Endodermal cell (in vitro differentiated cells): ENCODE data around the gene GYG1. TPM values are rescaled to one million over a fixed set of nuclear protein-coding genes. Genes with fewer than 3 reads are reported as not detected.
A peak's percentile ranks its signal among the peaks of the same experiment; 100 is the strongest.
"Not testable (repeated sequence)": the region's sequence is repeated elsewhere in the genome, so short reads cannot be mapped to it uniquely, and the experiment has no call there.

Experiments used
- DNase-seq: peaks from one replicate; pipeline ENCODE4 v3.0.0-alpha.2; 2017
- H3K27ac ChIP-seq: 2 replicates; pipeline ENCODE4 v1.5.1; 2013; ENCODE audit warnings: mild to moderate bottlenecking, low read depth, low read length, moderate library complexity
- H3K27me3 ChIP-seq: 2 replicates; pipeline ENCODE4 v1.6.1; 2013; ENCODE audit warnings: mild to moderate bottlenecking, low read length, moderate library complexity; ENCODE audit not compliant: insufficient read depth, control insufficient read depth, poor library complexity, severe bottlenecking
- H3K36me3 ChIP-seq: 2 replicates; pipeline ENCODE4 v1.7.0; 2013; ENCODE audit warnings: mild to moderate bottlenecking, low read length, moderate library complexity; ENCODE audit not compliant: control insufficient read depth, insufficient read depth
- H3K4me1 ChIP-seq: one replicate; pipeline ENCODE4 v1.7.0; 2013; ENCODE audit warnings: low read length; ENCODE audit not compliant: control insufficient read depth, insufficient read depth
- H3K4me3 ChIP-seq: 2 replicates; pipeline ENCODE4 v1.5.1; 2013; ENCODE audit warnings: mild to moderate bottlenecking, low read length, moderate library complexity
- H3K9ac ChIP-seq: 2 replicates; pipeline ENCODE4 v1.6.1; 2013; ENCODE audit warnings: mild to moderate bottlenecking, low read length, moderate library complexity; ENCODE audit not compliant: poor library complexity, severe bottlenecking; ENCODE audit errors: extremely low read depth
- H3K9me3 ChIP-seq: 2 replicates; pipeline ENCODE4 v1.6.1; 2013; ENCODE audit warnings: mild to moderate bottlenecking, low read length, moderate library complexity; ENCODE audit not compliant: control insufficient read depth
- H3K27ac Mint-ChIP-seq: 2 replicates; pipeline ENCODE4 v1.8.0; 2020; ENCODE audit warnings: mixed read lengths
- H3K27me3 Mint-ChIP-seq: 2 replicates; pipeline ENCODE4 v1.8.0; 2021; ENCODE audit warnings: mild to moderate bottlenecking, mixed read lengths; ENCODE audit not compliant: insufficient read depth
- H3K36me3 Mint-ChIP-seq: 2 replicates; pipeline ENCODE4 v1.8.0; 2020; ENCODE audit warnings: low read depth, mixed read lengths
- H3K4me1 Mint-ChIP-seq: 2 replicates; pipeline ENCODE4 v1.8.0; 2020; ENCODE audit warnings: mixed read lengths
- H3K4me3 Mint-ChIP-seq: 2 replicates; pipeline ENCODE4 v1.8.0; 2020; ENCODE audit warnings: mild to moderate bottlenecking, moderate library complexity, mixed read lengths
- H3K9me3 Mint-ChIP-seq: 2 replicates; pipeline ENCODE4 v1.8.0; 2020; ENCODE audit warnings: mild to moderate bottlenecking, mixed read lengths
- WGBS, 2 experiments: methylation state at CpG; one replicate each; pipeline versions ENCODE4 v1.1.5 to v1.1.7; 2013; ENCODE audit warnings: missing lambda C conversion rate in 2 of 2, mixed read lengths in 1 of 2; ENCODE audit not compliant: insufficient coverage in 1 of 2, insufficient read length in 1 of 2; 5-methylcytosine and 5-hydroxymethylcytosine counted together
- total RNA-seq, 2 donors: library from RNA; stranded (reverse); fragmentation: NEBNext Ultra II Directional in 1 of 2; extraction: Animal tissue kit (Norgen Biotek cat#: 25700) in 1 of 2; gene quantifications; 2 replicates in 1 of 2; 3 replicates in 1 of 2; pipeline ENCODE4 v1.2.1, GENCODE V29; 2021
- TF ChIP-seq, protein P1 (sequence below): fragments of 200-600 bp; sonication (generic); conservative IDR thresholded peaks from 2 replicates; pipeline ENCODE4 v1.5.0; 2021; ENCODE audit warnings: antibody characterized with exemption, mild to moderate bottlenecking

GYG1 gene
- total RNA-seq, 2 donors from 2014 or later, result 22.2 to 30.6 TPM

DNA sequence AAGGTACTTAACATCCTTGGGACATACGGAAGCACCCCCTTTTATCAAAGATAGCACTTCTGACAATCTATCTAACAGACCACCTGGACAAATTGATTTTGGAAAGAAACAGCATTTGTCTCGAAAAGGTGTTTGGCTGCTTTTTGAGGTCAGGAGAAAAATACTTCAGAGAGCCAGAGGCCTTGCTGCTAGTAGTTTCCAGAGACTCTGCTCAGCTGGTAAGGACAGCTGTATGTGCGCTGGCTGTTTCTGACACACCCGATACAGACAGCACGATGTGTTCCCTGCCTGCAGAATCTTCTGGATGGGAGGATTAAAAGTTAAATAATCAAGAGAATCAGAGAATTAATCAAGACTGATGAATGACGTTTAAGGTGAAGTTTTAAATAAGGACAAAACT is 15.6 kb upstream of the GYG1 start:
- Histone ChIP-seq H3K4me3 (no peak overlapping the region), H3K27ac (no peak overlapping the region), H3K9ac (no peak overlapping the region), H3K27me3 (no peaks in the 10 kb centered on the region), H3K4me1 (no peaks in the 10 kb centered on the region), H3K9me3 (peaks cover 9% of the 10 kb centered on the region), H3K36me3 (no peaks in the 10 kb centered on the region)
- no peaks in the 10 kb centered on the region for H3K27me3 Mint-ChIP-seq
- no peaks in the 10 kb centered on the region for H3K36me3 Mint-ChIP-seq
- no peak overlapping the region for H3K27ac Mint-ChIP-seq
- H3K4me1 Mint-ChIP-seq, result no peaks in the 10 kb centered on the region
- H3K9me3 Mint-ChIP-seq, result peaks cover 4% of the 10 kb centered on the region
- TF ChIP-seq, protein P1, sequence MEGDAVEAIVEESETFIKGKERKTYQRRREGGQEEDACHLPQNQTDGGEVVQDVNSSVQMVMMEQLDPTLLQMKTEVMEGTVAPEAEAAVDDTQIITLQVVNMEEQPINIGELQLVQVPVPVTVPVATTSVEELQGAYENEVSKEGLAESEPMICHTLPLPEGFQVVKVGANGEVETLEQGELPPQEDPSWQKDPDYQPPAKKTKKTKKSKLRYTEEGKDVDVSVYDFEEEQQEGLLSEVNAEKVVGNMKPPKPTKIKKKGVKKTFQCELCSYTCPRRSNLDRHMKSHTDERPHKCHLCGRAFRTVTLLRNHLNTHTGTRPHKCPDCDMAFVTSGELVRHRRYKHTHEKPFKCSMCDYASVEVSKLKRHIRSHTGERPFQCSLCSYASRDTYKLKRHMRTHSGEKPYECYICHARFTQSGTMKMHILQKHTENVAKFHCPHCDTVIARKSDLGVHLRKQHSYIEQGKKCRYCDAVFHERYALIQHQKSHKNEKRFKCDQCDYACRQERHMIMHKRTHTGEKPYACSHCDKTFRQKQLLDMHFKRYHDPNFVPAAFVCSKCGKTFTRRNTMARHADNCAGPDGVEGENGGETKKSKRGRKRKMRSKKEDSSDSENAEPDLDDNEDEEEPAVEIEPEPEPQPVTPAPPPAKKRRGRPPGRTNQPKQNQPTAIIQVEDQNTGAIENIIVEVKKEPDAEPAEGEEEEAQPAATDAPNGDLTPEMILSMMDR, result no peak
- no peak for DNase-seq
- 91 to 98% methylated on average over 4 to 6 of the region's 6 CpGs for WGBS, 2 experiments
- no peak overlapping the region for H3K4me3 Mint-ChIP-seq

DNA sequence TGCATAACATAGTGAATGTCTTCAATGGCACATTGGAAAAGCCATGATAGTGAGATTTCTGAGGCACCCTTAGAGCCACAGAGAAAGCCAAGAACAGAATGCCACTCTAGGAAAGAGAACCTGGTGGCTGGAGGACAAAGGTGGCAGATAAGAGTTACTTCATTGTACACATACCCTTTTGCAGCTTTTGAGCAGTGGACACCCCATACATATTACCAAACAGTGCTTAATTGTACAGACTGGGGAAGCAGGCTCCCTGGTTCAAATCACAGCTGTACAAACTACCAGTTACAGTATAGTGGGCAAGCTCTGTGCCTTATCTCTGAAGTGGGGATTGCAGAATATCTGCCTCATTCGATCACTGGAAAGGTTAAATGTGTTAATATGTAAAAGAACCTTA is 10.1 kb upstream of the GYG1 start:
- Mint-ChIP-seq H3K36me3 (no peaks in the 10 kb centered on the region), H3K27me3 (peaks cover 5% of the 10 kb centered on the region), H3K27ac (no peak overlapping the region), H3K4me3 (no peak overlapping the region), H3K9me3 (no peaks in the 10 kb centered on the region), H3K4me1 (no peaks in the 10 kb centered on the region)
- Histone ChIP-seq H3K36me3 (no peaks in the 10 kb centered on the region), H3K9me3 (no peaks in the 10 kb centered on the region), H3K27ac (no peak overlapping the region), H3K4me1 (no peaks in the 10 kb centered on the region), H3K27me3 (no peaks in the 10 kb centered on the region), H3K4me3 (no peak overlapping the region), H3K9ac (no peak overlapping the region)
- no peak for DNase-seq
- WGBS, 2 experiments, result 97% methylated on average over 1 of the region's 1 CpG; no CpG with 5 or more reads in 1 of the 2 experiments
- TF ChIP-seq, protein P1, result no peak

DNA sequence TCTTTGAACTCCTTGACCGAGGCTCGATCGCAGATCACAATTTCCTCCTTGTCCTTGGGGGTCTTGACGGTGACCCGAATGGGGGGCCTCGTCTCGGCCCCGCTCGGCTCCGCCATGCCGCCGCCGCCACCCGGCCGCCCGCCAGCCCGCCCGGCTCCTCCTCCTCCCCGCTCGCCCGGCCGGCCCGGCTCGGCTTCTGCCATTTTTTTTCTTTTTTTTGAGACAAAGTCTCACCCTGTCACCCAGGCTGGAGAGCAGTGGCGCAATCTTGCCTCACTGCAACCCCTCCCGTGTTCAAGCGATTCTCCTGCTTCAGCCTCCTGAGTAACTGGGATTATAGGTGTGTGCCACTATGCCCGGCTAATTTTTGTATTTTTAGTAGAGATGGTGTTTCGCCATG is 3.8 kb upstream of the GYG1 start:
- not testable (repeated sequence) for H3K36me3 Mint-ChIP-seq, H3K27ac Mint-ChIP-seq, H3K27me3 Mint-ChIP-seq, H3K9ac ChIP-seq, H3K4me3 Mint-ChIP-seq, H3K4me1 Mint-ChIP-seq, H3K4me1 ChIP-seq, H3K36me3 ChIP-seq, H3K4me3 ChIP-seq, H3K9me3 ChIP-seq, H3K27me3 ChIP-seq, H3K27ac ChIP-seq, H3K9me3 Mint-ChIP-seq, DNase-seq
- 83 to 97% methylated on average over 5 to 22 of the region's 29 CpGs for WGBS, 2 experiments

DNA sequence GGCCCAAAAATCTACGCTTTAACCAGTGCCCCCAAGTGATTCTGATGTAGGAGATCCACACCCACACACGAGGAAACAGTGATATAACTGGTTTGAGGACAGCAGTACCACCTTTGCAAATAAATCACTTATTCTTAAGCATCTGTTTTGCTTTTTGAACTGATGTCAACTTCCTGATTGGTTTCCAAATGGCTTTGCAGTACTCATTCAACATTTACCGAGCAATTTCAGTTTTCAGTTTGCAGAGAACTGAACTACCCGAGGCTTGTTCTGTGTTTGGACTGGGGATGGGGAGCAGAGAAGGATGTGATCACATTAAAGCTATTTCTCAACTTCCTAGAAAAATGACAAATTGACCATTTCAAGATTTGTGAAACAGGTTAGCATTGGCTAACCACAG is 1.1 kb upstream of the GYG1 start:
- Mint-ChIP-seq H3K9me3 (no peaks in the 10 kb centered on the region), H3K36me3 (peaks cover 6% of the 10 kb centered on the region), H3K4me1 (peaks cover 19% of the 10 kb centered on the region), H3K27me3 (peaks cover 13% of the 10 kb centered on the region), H3K27ac (no peak overlapping the region), H3K4me3 (peak overlapping the region; percentile 65)
- WGBS, 2 experiments, result 96 to 100% methylated on average over 2 to 4 of the region's 4 CpGs
- Histone ChIP-seq H3K9me3 (no peaks in the 10 kb centered on the region), H3K4me1 (peaks cover 6% of the 10 kb centered on the region), H3K36me3 (peaks cover 7% of the 10 kb centered on the region), H3K9ac (no peak overlapping the region), H3K27ac (no peak overlapping the region), H3K4me3 (no peak overlapping the region), H3K27me3 (peaks cover 5% of the 10 kb centered on the region)
- TF ChIP-seq, protein P1, result no peak
- no peak for DNase-seq
